Stimulated activated naive CD8-positive, alpha-beta T cell treated with anti-CD3 and anti-CD28 coated beads, Interleukin-15, amount 100 ng/mL, for 72 hours (primary cell): Measurements from ENCODE around the gene GTF2IRD2.
"Not testable (repeated sequence)": the region's sequence is repeated elsewhere in the genome, so short reads cannot be mapped to it uniquely, and the experiment has no call there.

ENCODE experiments used
- ATAC-seq: fragments of 150-1000 bp; cut with Tn5 transposase; 2 replicates; pipeline ENCODE4 v1.10.0; 2021; ENCODE audit warnings: mild to moderate bottlenecking, moderate library complexity
- DNase-seq, 2 donors: peaks; one replicate each; pipeline ENCODE4 v3.0.0; 2021 to 2022
- H3K27ac Mint-ChIP-seq, 2 donors: one replicate each; pipeline ENCODE4 v1.8.0; 2022; ENCODE audit warnings: mild to moderate bottlenecking in 2 of 2, mixed read lengths in 2 of 2, moderate library complexity in 2 of 2
- H3K27me3 Mint-ChIP-seq: one replicate; pipeline ENCODE4 v1.8.0; 2022; ENCODE audit warnings: mixed read lengths
- H3K4me1 Mint-ChIP-seq: one replicate; pipeline ENCODE4 v1.8.0; 2022; ENCODE audit warnings: mild to moderate bottlenecking, mixed read lengths
- H3K4me3 Mint-ChIP-seq, 2 donors: one replicate each; pipeline ENCODE4 v1.8.0; 2022; ENCODE audit warnings: mild to moderate bottlenecking in 2 of 2, mixed read lengths in 2 of 2, moderate library complexity in 1 of 2
- H3K9me3 Mint-ChIP-seq, 2 donors: one replicate each; pipeline ENCODE4 v1.8.0; 2022; ENCODE audit warnings: mixed read lengths in 2 of 2

GTF2IRD2 gene

GRCh38 chr7:74850833-74851721 lies at the start of gene GTF2IRD2:
TSS of gene GTF2IRD2 (minus strand) at chr7:74851605. CDS start at chr7:74836378, 15,227 bp downstream.
- not testable (repeated sequence) for H3K27me3 Mint-ChIP-seq, H3K9me3 Mint-ChIP-seq, H3K4me1 Mint-ChIP-seq, DNase-seq
- Mint-ChIP-seq H3K27ac (peak within 1 kb of the TSS in 1 of 2 donors; percentile 34), H3K4me3 (peak within 1 kb of the TSS; percentile 67)
- ATAC-seq: peak; percentile 89

- Mint-ChIP-seq H3K4me3 (peak overlapping the region; percentile 85), H3K27ac (peak overlapping the region; percentile 93 to 96)
- peak; percentile 79 to 85 for DNase-seq
- not testable (repeated sequence) for H3K9me3 Mint-ChIP-seq, H3K4me1 Mint-ChIP-seq, H3K27me3 Mint-ChIP-seq
- peak; percentile 91 for ATAC-seq
These were observed 39.0 kb upstream of the GTF2IRD2 start for GRCh38 chr7:74890158-74891123.

GRCh38 chr7:74889518-74890129 lies 38.2 kb upstream of the GTF2IRD2 start:
- peak; percentile 57 for ATAC-seq
- H3K4me3 Mint-ChIP-seq, H3K27me3 Mint-ChIP-seq, H3K9me3 Mint-ChIP-seq, DNase-seq, H3K4me1 Mint-ChIP-seq, H3K27ac Mint-ChIP-seq: not testable (repeated sequence)

GRCh38 chr7:74885295-74885694 lies 33.9 kb upstream of the GTF2IRD2 start:
- not testable (repeated sequence) for H3K4me1 Mint-ChIP-seq, ATAC-seq, DNase-seq, H3K4me3 Mint-ChIP-seq, H3K9me3 Mint-ChIP-seq, H3K27me3 Mint-ChIP-seq, H3K27ac Mint-ChIP-seq

- not testable (repeated sequence) for DNase-seq, H3K27me3 Mint-ChIP-seq, ATAC-seq, H3K9me3 Mint-ChIP-seq, H3K4me1 Mint-ChIP-seq, H3K4me3 Mint-ChIP-seq
- H3K27ac Mint-ChIP-seq: peak overlapping the region in 1 of 2 donors; percentile 65
These were observed 30.7 kb upstream of the GTF2IRD2 start for GRCh38 chr7:74882110-74882509.

- peak; percentile 70 for ATAC-seq
- H3K9me3 Mint-ChIP-seq, H3K27ac Mint-ChIP-seq, H3K4me1 Mint-ChIP-seq, H3K4me3 Mint-ChIP-seq, DNase-seq, H3K27me3 Mint-ChIP-seq: not testable (repeated sequence)
These were observed 23.5 kb upstream of the GTF2IRD2 start for GRCh38 chr7:74874748-74875512.

- not testable (repeated sequence) for H3K4me3 Mint-ChIP-seq, H3K4me1 Mint-ChIP-seq, H3K9me3 Mint-ChIP-seq, DNase-seq, H3K27me3 Mint-ChIP-seq, H3K27ac Mint-ChIP-seq
- peak; percentile 26 for ATAC-seq
These were observed 22.8 kb upstream of the GTF2IRD2 start for GRCh38 chr7:74874104-74874747.

- not testable (repeated sequence) for DNase-seq, H3K9me3 Mint-ChIP-seq, ATAC-seq, H3K27me3 Mint-ChIP-seq, H3K4me1 Mint-ChIP-seq, H3K4me3 Mint-ChIP-seq, H3K27ac Mint-ChIP-seq
These were observed 21.1 kb upstream of the GTF2IRD2 start for GRCh38 chr7:74872542-74872941.

GRCh38 chr7:74865777-74866176 lies 14.4 kb upstream of the GTF2IRD2 start:
- not testable (repeated sequence) for H3K4me1 Mint-ChIP-seq, DNase-seq, H3K9me3 Mint-ChIP-seq, H3K27me3 Mint-ChIP-seq, ATAC-seq, H3K27ac Mint-ChIP-seq, H3K4me3 Mint-ChIP-seq

- not testable (repeated sequence) for ATAC-seq, H3K9me3 Mint-ChIP-seq
These were observed 1.6 kb downstream of the GTF2IRD2 start for GRCh38 chr7:74849853-74850252.

GRCh38 chr7:74830411-74830810 lies 21.0 kb downstream of the GTF2IRD2 start:
- not testable (repeated sequence) for H3K4me3 Mint-ChIP-seq

More at GRCh38 chr7:74849853-74850252, 1.6 kb downstream of the GTF2IRD2 start:
- not testable (repeated sequence) for H3K4me3 Mint-ChIP-seq, H3K4me1 Mint-ChIP-seq, H3K27ac Mint-ChIP-seq, H3K27me3 Mint-ChIP-seq, DNase-seq

GRCh38 chr7:74829959-74830358 lies 21.4 kb downstream of the GTF2IRD2 start:
- not testable (repeated sequence) for H3K4me1 Mint-ChIP-seq, H3K27me3 Mint-ChIP-seq, H3K4me3 Mint-ChIP-seq, H3K27ac Mint-ChIP-seq, DNase-seq, ATAC-seq, H3K9me3 Mint-ChIP-seq

More at GRCh38 chr7:74830411-74830810, 21.0 kb downstream of the GTF2IRD2 start:
- not testable (repeated sequence) for H3K27ac Mint-ChIP-seq, H3K27me3 Mint-ChIP-seq, ATAC-seq, DNase-seq, H3K9me3 Mint-ChIP-seq, H3K4me1 Mint-ChIP-seq

- H3K27ac Mint-ChIP-seq, H3K27me3 Mint-ChIP-seq, ATAC-seq, H3K9me3 Mint-ChIP-seq, DNase-seq, H3K4me1 Mint-ChIP-seq, H3K4me3 Mint-ChIP-seq: not testable (repeated sequence)
These were observed 30.1 kb downstream of the GTF2IRD2 start for GRCh38 chr7:74821259-74821658.

- not testable (repeated sequence) for H3K4me1 Mint-ChIP-seq, H3K4me3 Mint-ChIP-seq, H3K9me3 Mint-ChIP-seq, DNase-seq, H3K27ac Mint-ChIP-seq, H3K27me3 Mint-ChIP-seq
- peak; percentile 37 for ATAC-seq
These were observed 31.1 kb downstream of the GTF2IRD2 start for GRCh38 chr7:74820146-74820805.
